Ishikawa (cell line): Measurements from ENCODE around the gene DIAPH2.

ENCODE experiments used
- CEBPB ChIP-seq: IDR thresholded peaks from 2 replicates; pipeline ENCODE4 v1.6.1; 2012
- CREB1 ChIP-seq: IDR thresholded peaks from 2 replicates; pipeline ENCODE4 v1.6.1; 2012; ENCODE audit warnings: low read depth
- EGR1 ChIP-seq: IDR thresholded peaks from 2 replicates; pipeline ENCODE4 v1.6.1; 2012
- EP300 ChIP-seq: IDR thresholded peaks from 2 replicates; pipeline ENCODE4 v1.6.1; 2012; ENCODE audit warnings: borderline replicate concordance
- FOXM1 ChIP-seq: IDR thresholded peaks from 2 replicates; pipeline ENCODE4 v1.6.1; 2012; ENCODE audit warnings: low read depth, borderline replicate concordance
- TAF1 ChIP-seq: IDR thresholded peaks from 2 replicates; pipeline ENCODE4 v1.6.1; 2012; ENCODE audit warnings: low read depth, mild to moderate bottlenecking
- TEAD4 ChIP-seq: IDR thresholded peaks from 2 replicates; pipeline ENCODE4 v1.6.1; 2012
- USF1 ChIP-seq: IDR thresholded peaks from 2 replicates; pipeline ENCODE4 v1.6.1; 2012
- YY1 ChIP-seq: IDR thresholded peaks from 2 replicates; pipeline ENCODE4 v1.6.1; 2012; ENCODE audit warnings: low read depth
- ZBTB7A ChIP-seq: IDR thresholded peaks from 2 replicates; pipeline ENCODE4 v1.6.1; 2012; ENCODE audit warnings: low read depth
- TF ChIP-seq, protein P1 (sequence below): IDR thresholded peaks from 2 replicates; pipeline ENCODE4 v1.6.1; 2012; ENCODE audit warnings: low read depth, mild to moderate bottlenecking
- TF ChIP-seq, protein P2 (sequence below): IDR thresholded peaks from 2 replicates; pipeline ENCODE4 v1.6.1; 2012

- TF ChIP-seq, protein P1, sequence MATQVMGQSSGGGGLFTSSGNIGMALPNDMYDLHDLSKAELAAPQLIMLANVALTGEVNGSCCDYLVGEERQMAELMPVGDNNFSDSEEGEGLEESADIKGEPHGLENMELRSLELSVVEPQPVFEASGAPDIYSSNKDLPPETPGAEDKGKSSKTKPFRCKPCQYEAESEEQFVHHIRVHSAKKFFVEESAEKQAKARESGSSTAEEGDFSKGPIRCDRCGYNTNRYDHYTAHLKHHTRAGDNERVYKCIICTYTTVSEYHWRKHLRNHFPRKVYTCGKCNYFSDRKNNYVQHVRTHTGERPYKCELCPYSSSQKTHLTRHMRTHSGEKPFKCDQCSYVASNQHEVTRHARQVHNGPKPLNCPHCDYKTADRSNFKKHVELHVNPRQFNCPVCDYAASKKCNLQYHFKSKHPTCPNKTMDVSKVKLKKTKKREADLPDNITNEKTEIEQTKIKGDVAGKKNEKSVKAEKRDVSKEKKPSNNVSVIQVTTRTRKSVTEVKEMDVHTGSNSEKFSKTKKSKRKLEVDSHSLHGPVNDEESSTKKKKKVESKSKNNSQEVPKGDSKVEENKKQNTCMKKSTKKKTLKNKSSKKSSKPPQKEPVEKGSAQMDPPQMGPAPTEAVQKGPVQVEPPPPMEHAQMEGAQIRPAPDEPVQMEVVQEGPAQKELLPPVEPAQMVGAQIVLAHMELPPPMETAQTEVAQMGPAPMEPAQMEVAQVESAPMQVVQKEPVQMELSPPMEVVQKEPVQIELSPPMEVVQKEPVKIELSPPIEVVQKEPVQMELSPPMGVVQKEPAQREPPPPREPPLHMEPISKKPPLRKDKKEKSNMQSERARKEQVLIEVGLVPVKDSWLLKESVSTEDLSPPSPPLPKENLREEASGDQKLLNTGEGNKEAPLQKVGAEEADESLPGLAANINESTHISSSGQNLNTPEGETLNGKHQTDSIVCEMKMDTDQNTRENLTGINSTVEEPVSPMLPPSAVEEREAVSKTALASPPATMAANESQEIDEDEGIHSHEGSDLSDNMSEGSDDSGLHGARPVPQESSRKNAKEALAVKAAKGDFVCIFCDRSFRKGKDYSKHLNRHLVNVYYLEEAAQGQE, result no peak
- TF ChIP-seq YY1 (no peak), CREB1 (no peak), CEBPB (no peak), EGR1 (no peak), TAF1 (no peak), EP300 (no peak), TEAD4 (no peak), ZBTB7A (no peak), FOXM1 (no peak), USF1 (no peak)
- TF ChIP-seq, protein P2, sequence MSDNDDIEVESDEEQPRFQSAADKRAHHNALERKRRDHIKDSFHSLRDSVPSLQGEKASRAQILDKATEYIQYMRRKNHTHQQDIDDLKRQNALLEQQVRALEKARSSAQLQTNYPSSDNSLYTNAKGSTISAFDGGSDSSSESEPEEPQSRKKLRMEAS, result no peak
Observed at GRCh38 chrX:97109730-97110129, 425.1 kb downstream of the DIAPH2 start.
